GM12801 (cell line): ENCODE measurements around the gene GCC2.

Experiments
- CTCF ChIP-seq: IDR thresholded peaks from one replicate; pipeline ENCODE4 v1.5.1; 2011; ENCODE audit warnings: control low read depth; ENCODE audit not compliant: insufficient read length; ENCODE audit errors: extremely low read depth

Gene GCC2

GRCh38 chr2:108459441-108459840 is 10.4 kb downstream of the GCC2 start:
- no peak for TF ChIP-seq CTCF

GRCh38 chr2:108460345-108461037 is 11.5 kb downstream of the GCC2 start:
- no peak for TF ChIP-seq CTCF

GRCh38 chr2:108477099-108477498 is 28.1 kb downstream of the GCC2 start:
- TF ChIP-seq CTCF = no peak

DNA sequence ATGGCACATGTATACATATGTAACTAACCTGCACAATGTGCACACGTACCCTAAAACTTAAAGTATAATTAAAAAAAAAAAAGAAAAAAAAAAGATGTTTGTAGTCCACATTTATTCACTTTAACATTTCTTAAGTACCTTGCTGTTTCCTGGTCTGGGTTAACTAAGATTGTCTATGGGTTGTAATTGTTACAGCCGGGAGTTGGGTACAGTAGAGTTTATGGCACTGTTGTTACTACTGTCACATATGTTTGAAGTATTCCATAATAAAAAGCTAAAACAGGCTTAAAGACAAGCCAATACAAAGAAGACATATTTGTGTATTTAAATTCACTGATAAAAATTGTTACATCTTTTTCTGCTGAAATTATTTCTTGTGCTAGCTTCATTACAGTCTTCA is 36.2 kb downstream of the GCC2 start:
- TF ChIP-seq CTCF = no peak

GRCh38 chr2:108490506-108491122 is 41.6 kb downstream of the GCC2 start:
- no peak for TF ChIP-seq CTCF

- no peak for TF ChIP-seq CTCF
Observed at GRCh38 chr2:108491848-108492247, 42.8 kb downstream of the GCC2 start.

DNA sequence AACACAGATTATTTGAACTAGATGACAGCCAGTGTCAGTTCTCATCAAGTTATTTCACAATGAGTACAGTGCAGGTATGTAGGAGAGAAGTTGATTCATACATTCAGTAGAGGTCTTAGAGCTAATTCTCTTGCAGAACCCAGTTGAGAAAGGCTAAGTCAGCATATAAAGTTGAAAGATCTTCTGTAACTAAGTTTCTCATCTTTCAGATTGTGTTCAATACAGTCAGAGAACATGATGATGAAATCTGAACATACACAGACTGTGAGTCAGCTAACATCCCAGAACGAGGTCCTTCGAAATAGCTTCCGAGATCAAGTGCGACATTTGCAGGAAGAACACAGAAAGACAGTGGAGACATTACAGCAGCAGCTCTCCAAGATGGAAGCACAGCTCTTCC is 43.4 kb downstream of the GCC2 start:
- TF ChIP-seq CTCF = no peak

GRCh38 chr2:108531674-108532055 is 82.7 kb downstream of the GCC2 start:
- no peak for TF ChIP-seq CTCF
